Measurements from ENCODE around the gene NRIP1. TPM values are rescaled to one million over a fixed set of nuclear protein-coding genes. Genes with fewer than 3 reads are reported as not detected.

The NRIP1 gene
- total and polyA plus RNA-seq, 10 of the 15 experiments (the other 5 are each of a cell fraction or from before 2014, with no cell fraction given) = 2.9 to 26.1 (median 9.3) TPM

GRCh38 chr21:15080526-15080925 lies 15.7 kb upstream of the NRIP1 start:
- WGBS (ENCODE audit: insufficient coverage, insufficient replicate concordance, low lambda C conversion rate, missing lambda C conversion rate) = 0% methylated on average over 2 of the region's 2 CpGs
- Histone ChIP-seq H3K27ac (ENCODE audit: control insufficient read depth, insufficient read depth) (no peak overlapping the region), H3K9ac (ENCODE audit: control insufficient read depth, insufficient read depth, low read length) (no peak overlapping the region), H3K27me3 (replicated peaks in 1 of 2; ENCODE audit: control insufficient read depth in 2 of 2, insufficient read depth in 2 of 2, low read length in 1 of 2) (no peaks in the 10 kb centered on the region), H3K4me1 (ENCODE audit: control insufficient read depth, insufficient read depth, low read length) (no peaks in the 10 kb centered on the region), H3K4me2 (ENCODE audit: control insufficient read depth, insufficient read depth) (no peak overlapping the region), H3K36me3 (ENCODE audit: control insufficient read depth in 2 of 2, insufficient read depth in 2 of 2, low read length in 1 of 2) (no peaks in the 10 kb centered on the region), H4K20me1 (ENCODE audit: control insufficient read depth, insufficient read depth) (no peaks in the 10 kb centered on the region), H2AFZ (ENCODE audit: control insufficient read depth, low read depth, low read length) (no peak overlapping the region), H3K9me3 (replicated peaks; ENCODE audit: control insufficient read depth, insufficient read depth, low read length) (no peaks in the 10 kb centered on the region), H3K4me3 (no peak overlapping the region), H3K79me2 (ENCODE audit: control insufficient read depth, insufficient read depth, low read length) (no peaks in the 10 kb centered on the region)
- intact Hi-C loops (cut with micrococcal nuclease; ENCODE audit: unreplicated experiment) (no loop called here), in situ Hi-C loops (cut with MboI) (no loop called here)
- no peak for DNase-seq (ENCODE audit: low read depth, low spot score)
- FAIRE-seq = no peak
- TF ChIP-seq ETV6 (conservative IDR thresholded peaks at IDR 0.05 in 1 of 2, IDR thresholded peaks at IDR 0.05 in 1 of 2; ENCODE audit: borderline replicate concordance in 1 of 2, low read depth in 1 of 2) = no peak
- no TSS peak for BruUV-seq (replicated peaks)
- ChIA-PET SMC1A (ENCODE audit: uncharacterized antibody, unreplicated experiment) (interaction anchor here (1.5 kb wide), 1 partner anchor 15 kb away, joined by 4 read pairs; no protein-coding TSS in a partner anchor), CTCF (no interaction called here), POLR2A (no interaction called here), RAD21 (ENCODE audit: unreplicated experiment) (no interaction called here)
- ATAC-seq = no peak

DNA sequence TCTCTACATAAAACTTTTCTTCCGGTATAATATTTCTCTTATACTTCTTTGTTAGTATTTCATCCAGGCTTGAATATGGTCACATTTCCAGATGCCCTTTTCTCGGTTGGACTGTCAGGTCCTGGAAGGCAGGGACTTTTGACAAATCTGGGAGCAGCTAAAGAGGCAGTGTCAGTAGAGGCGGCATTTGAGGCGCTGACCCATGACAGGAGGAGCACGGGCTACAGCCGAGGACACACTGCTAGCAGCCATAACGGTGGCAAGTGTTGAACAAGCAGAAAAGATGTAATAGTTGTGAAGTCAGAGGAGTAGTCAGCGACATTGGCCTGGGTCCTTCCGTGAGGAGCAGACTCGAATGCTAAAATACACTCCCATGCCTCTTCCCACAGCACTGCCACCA lies 14.5 kb upstream of the NRIP1 start:
- Histone ChIP-seq H3K27me3 (replicated peaks in 1 of 2; ENCODE audit: control insufficient read depth in 2 of 2, insufficient read depth in 2 of 2, low read length in 1 of 2) (no peaks in the 10 kb centered on the region), H2AFZ (ENCODE audit: control insufficient read depth, low read depth, low read length) (no peak overlapping the region), H3K4me2 (ENCODE audit: control insufficient read depth, insufficient read depth) (no peak overlapping the region), H3K4me3 (no peak overlapping the region), H3K9me3 (replicated peaks; ENCODE audit: control insufficient read depth, insufficient read depth, low read length) (no peaks in the 10 kb centered on the region), H3K36me3 (ENCODE audit: control insufficient read depth in 2 of 2, insufficient read depth in 2 of 2, low read length in 1 of 2) (no peaks in the 10 kb centered on the region), H3K27ac (ENCODE audit: control insufficient read depth, insufficient read depth) (no peak overlapping the region), H4K20me1 (ENCODE audit: control insufficient read depth, insufficient read depth) (no peaks in the 10 kb centered on the region), H3K4me1 (ENCODE audit: control insufficient read depth, insufficient read depth, low read length) (no peaks in the 10 kb centered on the region), H3K79me2 (ENCODE audit: control insufficient read depth, insufficient read depth, low read length) (no peaks in the 10 kb centered on the region), H3K9ac (ENCODE audit: control insufficient read depth, insufficient read depth, low read length) (no peak overlapping the region)
- in situ Hi-C loops (cut with MboI) = no loop called here
- no peak for DNase-seq (ENCODE audit: low read depth, low spot score)
- no peak for ATAC-seq
- WGBS (ENCODE audit: insufficient coverage, insufficient replicate concordance, low lambda C conversion rate, missing lambda C conversion rate) = 42% methylated on average over 10 of the region's 10 CpGs
- CTCF ChIA-PET = no interaction called here
- RAD21 ChIA-PET (ENCODE audit: unreplicated experiment) = no interaction called here
- BruUV-seq (replicated peaks) = no TSS peak
- intact Hi-C loops (cut with micrococcal nuclease; ENCODE audit: unreplicated experiment) = no loop called here
- POLR2A ChIA-PET = no interaction called here
- FAIRE-seq = no peak
- SMC1A ChIA-PET (ENCODE audit: uncharacterized antibody, unreplicated experiment) = no interaction called here
- TF ChIP-seq USF2 (IDR thresholded peaks at IDR 0.05; ENCODE audit: borderline replicate concordance, low read depth, low read length) (no peak), BCL11A (IDR thresholded peaks at IDR 0.05; ENCODE audit: low read depth, low read length) (no peak), ZZZ3 (IDR thresholded peaks at IDR 0.05; ENCODE audit: control insufficient read depth, insufficient read length, low read depth) (no peak), HCFC1 (IDR thresholded peaks at IDR 0.05; ENCODE audit: low read length) (no peak), EGR1 (IDR thresholded peaks at IDR 0.05; ENCODE audit: borderline replicate concordance in 1 of 2, low read depth in 2 of 2, low read length in 2 of 2) (no peak), ZNF24 (IDR thresholded peaks at IDR 0.05) (no peak), RBBP5 (conservative IDR thresholded peaks at IDR 0.05) (no peak), TAF1 (IDR thresholded peaks at IDR 0.05; ENCODE audit: borderline replicate concordance, low read depth, low read length) (no peak), NFXL1 (IDR thresholded peaks at IDR 0.05; ENCODE audit: borderline replicate concordance) (no peak)
- TF ChIP-seq, protein P1, sequence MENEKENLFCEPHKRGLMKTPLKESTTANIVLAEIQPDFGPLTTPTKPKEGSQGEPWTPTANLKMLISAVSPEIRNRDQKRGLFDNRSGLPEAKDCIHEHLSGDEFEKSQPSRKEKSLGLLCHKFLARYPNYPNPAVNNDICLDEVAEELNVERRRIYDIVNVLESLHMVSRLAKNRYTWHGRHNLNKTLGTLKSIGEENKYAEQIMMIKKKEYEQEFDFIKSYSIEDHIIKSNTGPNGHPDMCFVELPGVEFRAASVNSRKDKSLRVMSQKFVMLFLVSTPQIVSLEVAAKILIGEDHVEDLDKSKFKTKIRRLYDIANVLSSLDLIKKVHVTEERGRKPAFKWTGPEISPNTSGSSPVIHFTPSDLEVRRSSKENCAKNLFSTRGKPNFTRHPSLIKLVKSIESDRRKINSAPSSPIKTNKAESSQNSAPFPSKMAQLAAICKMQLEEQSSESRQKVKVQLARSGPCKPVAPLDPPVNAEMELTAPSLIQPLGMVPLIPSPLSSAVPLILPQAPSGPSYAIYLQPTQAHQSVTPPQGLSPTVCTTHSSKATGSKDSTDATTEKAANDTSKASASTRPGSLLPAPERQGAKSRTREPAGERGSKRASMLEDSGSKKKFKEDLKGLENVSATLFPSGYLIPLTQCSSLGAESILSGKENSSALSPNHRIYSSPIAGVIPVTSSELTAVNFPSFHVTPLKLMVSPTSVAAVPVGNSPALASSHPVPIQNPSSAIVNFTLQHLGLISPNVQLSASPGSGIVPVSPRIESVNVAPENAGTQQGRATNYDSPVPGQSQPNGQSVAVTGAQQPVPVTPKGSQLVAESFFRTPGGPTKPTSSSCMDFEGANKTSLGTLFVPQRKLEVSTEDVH (IDR thresholded peaks at IDR 0.05; ENCODE audit: low read depth, partially characterized antibody) = no peak

Measured in GM12878 (cell line).